Osteocyte (in vitro differentiated cells): ENCODE data around the gene HERC3. TPM values are rescaled to one million over a fixed set of nuclear protein-coding genes. Genes with fewer than 3 reads are reported as not detected.

Source experiments
- DNase-seq: peaks from one replicate; pipeline ENCODE4 v3.0.0; 2021; ENCODE audit warnings: mixed read lengths; ENCODE audit not compliant: unreplicated experiment; ENCODE audit errors: extremely low spot score
- H3K27ac Mint-ChIP-seq: one replicate; pipeline ENCODE4 v1.8.0; 2021; ENCODE audit warnings: mild to moderate bottlenecking, mixed read lengths; ENCODE audit not compliant: unreplicated experiment
- H3K27me3 Mint-ChIP-seq: one replicate; pipeline ENCODE4 v1.8.0; 2021; ENCODE audit warnings: mixed read lengths; ENCODE audit not compliant: unreplicated experiment
- H3K36me3 Mint-ChIP-seq: one replicate; pipeline ENCODE4 v1.8.0; 2021; ENCODE audit warnings: mixed read lengths; ENCODE audit not compliant: unreplicated experiment
- H3K4me1 Mint-ChIP-seq: one replicate; pipeline ENCODE4 v1.8.0; 2021; ENCODE audit warnings: mixed read lengths; ENCODE audit not compliant: unreplicated experiment
- H3K4me3 Mint-ChIP-seq: one replicate; pipeline ENCODE4 v1.8.0; 2021; ENCODE audit warnings: mild to moderate bottlenecking, moderate library complexity, mixed read lengths; ENCODE audit not compliant: unreplicated experiment
- H3K9me3 Mint-ChIP-seq: one replicate; pipeline ENCODE4 v1.8.0; 2021; ENCODE audit warnings: mixed read lengths; ENCODE audit not compliant: unreplicated experiment
- total RNA-seq: library from RNA; stranded (reverse); gene quantifications from 2 replicates; pipeline ENCODE4 v1.2.1, GENCODE V29; 2021
- TF ChIP-seq, protein P1 (sequence below): fragments of 200-600 bp; sonication (generic); IDR thresholded peaks from 2 replicates; pipeline ENCODE4 v1.5.0; 2021; ENCODE audit warnings: antibody characterized with exemption, mild to moderate bottlenecking, moderate library complexity

Gene HERC3
- total RNA-seq, 1 donor from 2014 or later, result 15.4 TPM

DNA sequence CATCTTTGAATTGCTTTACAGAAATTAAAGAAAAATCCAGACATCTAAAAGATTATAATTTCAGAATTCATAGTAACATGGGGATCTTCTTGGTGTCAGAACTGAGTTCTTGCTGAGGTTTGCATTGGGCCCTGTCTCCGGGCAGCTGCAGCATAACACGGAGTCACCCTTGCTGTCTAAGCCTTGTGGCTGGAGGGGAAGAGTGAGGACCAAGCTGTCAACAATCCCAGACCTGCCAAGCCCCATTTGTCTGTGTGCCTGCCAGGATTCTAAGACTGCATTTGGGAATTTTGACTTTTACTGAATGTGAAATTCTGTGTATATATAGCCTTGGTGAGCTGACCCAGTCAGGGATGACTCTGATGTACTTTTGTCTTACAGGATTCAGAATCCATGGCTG lies 130.5 kb downstream of the HERC3 start:
- Mint-ChIP-seq H3K27ac (no peak overlapping the region), H3K4me3 (no peak overlapping the region), H3K36me3 (peaks cover 41% of the 10 kb centered on the region), H3K27me3 (no peaks in the 10 kb centered on the region), H3K9me3 (peaks cover 7% of the 10 kb centered on the region), H3K4me1 (peaks cover 1% of the 10 kb centered on the region)
- no peak for DNase-seq
- TF ChIP-seq, protein P1, sequence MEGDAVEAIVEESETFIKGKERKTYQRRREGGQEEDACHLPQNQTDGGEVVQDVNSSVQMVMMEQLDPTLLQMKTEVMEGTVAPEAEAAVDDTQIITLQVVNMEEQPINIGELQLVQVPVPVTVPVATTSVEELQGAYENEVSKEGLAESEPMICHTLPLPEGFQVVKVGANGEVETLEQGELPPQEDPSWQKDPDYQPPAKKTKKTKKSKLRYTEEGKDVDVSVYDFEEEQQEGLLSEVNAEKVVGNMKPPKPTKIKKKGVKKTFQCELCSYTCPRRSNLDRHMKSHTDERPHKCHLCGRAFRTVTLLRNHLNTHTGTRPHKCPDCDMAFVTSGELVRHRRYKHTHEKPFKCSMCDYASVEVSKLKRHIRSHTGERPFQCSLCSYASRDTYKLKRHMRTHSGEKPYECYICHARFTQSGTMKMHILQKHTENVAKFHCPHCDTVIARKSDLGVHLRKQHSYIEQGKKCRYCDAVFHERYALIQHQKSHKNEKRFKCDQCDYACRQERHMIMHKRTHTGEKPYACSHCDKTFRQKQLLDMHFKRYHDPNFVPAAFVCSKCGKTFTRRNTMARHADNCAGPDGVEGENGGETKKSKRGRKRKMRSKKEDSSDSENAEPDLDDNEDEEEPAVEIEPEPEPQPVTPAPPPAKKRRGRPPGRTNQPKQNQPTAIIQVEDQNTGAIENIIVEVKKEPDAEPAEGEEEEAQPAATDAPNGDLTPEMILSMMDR, result no peak

DNA sequence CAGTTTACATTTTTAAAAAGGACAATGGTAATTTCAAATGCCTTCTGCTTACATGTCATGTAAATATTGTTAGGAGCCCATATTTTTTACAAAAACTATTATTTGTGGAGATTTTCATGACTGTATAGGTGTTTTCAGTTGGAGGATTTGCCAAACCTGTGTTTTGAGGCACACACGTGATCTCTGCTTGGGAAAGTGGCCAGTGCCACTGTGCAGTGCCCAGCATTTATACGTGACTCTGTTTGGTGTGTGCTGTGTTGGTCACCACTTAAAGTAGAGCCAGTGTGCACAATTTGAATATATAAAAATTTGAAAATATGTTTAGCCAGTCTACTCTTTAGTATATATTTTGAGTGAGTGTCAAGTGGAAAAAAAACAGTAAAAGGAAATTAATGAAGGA lies 132.1 kb downstream of the HERC3 start:
- Mint-ChIP-seq H3K36me3 (peaks cover 43% of the 10 kb centered on the region), H3K27me3 (no peaks in the 10 kb centered on the region), H3K4me1 (peaks cover 1% of the 10 kb centered on the region), H3K27ac (no peak overlapping the region), H3K9me3 (no peaks in the 10 kb centered on the region), H3K4me3 (no peak overlapping the region)
- TF ChIP-seq, protein P1, result no peak
- no peak for DNase-seq

DNA sequence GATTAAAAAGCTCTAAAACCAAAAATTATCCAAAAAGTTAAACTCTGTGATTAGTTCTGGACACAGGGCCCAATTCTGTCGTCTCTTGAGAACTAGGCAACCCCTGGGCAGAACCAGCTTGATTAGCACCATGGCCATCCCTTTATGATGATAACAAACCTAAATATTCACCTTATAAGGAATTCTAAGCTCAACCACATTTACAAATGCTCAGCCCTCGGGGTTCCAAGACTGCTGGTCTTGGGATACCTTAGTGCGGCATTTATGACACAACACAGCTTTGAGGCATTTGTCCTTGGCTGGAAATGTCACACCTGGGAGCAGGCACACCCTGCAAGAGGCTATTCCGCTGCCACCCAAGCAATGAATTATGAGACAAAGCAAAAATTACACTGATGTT lies 132.9 kb downstream of the HERC3 start:
- H3K36me3 Mint-ChIP-seq, result peaks cover 45% of the 10 kb centered on the region
- H3K27ac Mint-ChIP-seq, result no peak overlapping the region
- no peak for DNase-seq
- H3K27me3 Mint-ChIP-seq, result no peaks in the 10 kb centered on the region
- H3K4me1 Mint-ChIP-seq, result peaks cover 1% of the 10 kb centered on the region
- TF ChIP-seq, protein P1, result no peak
- no peaks in the 10 kb centered on the region for H3K9me3 Mint-ChIP-seq
- no peak overlapping the region for H3K4me3 Mint-ChIP-seq

DNA sequence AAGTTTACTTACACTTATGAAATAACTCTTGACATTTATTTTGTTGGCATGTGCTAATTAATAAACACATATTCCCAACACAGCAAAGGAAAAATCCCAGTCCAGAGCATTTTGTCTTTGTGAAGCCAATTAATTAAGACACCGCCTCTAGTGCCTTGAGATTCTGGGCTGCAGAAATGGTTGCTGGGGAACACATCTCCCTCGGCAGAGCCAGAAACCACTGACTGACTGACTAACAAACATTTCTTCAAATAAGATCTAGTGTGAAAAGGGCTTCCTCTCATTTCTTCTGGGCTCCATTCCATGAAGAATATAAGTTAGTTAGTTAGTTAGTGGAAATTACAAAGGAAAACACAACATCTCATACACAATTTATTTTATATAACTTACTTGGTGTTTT lies 133.7 kb downstream of the HERC3 start:
- Mint-ChIP-seq H3K36me3 (peaks cover 42% of the 10 kb centered on the region), H3K27me3 (no peaks in the 10 kb centered on the region), H3K4me3 (no peak overlapping the region), H3K27ac (no peak overlapping the region), H3K4me1 (peaks cover 1% of the 10 kb centered on the region), H3K9me3 (no peaks in the 10 kb centered on the region)
- no peak for DNase-seq
- TF ChIP-seq, protein P1, result no peak

DNA sequence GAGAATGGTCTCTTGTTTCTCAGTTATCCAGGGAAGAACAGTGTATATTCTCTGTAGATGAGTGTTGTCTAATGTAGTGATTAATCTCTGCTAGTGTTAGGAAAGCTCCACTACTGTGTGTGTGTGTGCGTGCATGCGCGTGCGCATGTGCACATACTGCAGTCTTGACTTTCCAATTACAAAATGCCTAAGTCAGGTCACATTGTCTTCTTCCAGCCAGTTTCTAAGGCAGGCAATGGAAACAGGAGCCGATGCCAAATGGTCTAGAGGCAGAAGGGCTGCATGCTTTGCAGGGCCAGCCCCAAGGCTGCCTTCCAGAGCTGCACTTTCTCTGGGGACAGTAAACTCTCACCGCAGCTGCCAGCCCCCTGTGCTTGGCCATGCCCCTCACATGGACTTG lies 135.9 kb downstream of the HERC3 start:
- TF ChIP-seq, protein P1, result no peak
- Mint-ChIP-seq H3K4me1 (peaks cover 1% of the 10 kb centered on the region), H3K9me3 (no peaks in the 10 kb centered on the region), H3K4me3 (no peak overlapping the region), H3K27me3 (no peaks in the 10 kb centered on the region), H3K27ac (no peak overlapping the region), H3K36me3 (peaks cover 44% of the 10 kb centered on the region)
- DNase-seq, result no peak
